HG03558 (cell line): Measurements from ENCODE around the gene SBF2.
"Not testable (repeated sequence)": the region's sequence is repeated elsewhere in the genome, so short reads cannot be mapped to it uniquely, and the experiment has no call there.

Source experiments
- ATAC-seq: cut with Tn5 transposase; IDR thresholded peaks from one replicate; pipeline ENCODE4 v1.9.1; 2021; ENCODE audit warnings: moderate number of reproducible peaks; ENCODE audit not compliant: unreplicated experiment; ENCODE audit errors: extremely low read depth

The SBF2 gene

DNA sequence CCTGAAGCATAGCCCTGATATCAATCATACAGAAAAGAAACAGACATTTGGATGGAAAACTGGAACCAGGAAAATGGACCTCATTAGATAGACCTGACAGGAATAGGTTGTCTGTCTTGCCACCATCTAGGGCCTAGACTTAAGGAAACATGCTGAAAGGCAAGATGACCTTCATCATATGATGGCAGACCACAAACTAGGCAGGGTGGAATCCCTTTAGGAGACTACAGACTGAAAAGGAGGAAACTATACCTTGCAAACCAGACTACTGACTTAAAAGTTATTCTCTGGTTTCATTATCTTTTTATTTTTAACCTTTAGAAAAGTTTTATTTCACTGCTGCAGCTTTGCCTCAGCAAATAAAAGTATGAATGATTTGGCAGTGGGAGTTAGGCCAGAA is 20.3 kb downstream of the SBF2 start:
- no peak for ATAC-seq

DNA sequence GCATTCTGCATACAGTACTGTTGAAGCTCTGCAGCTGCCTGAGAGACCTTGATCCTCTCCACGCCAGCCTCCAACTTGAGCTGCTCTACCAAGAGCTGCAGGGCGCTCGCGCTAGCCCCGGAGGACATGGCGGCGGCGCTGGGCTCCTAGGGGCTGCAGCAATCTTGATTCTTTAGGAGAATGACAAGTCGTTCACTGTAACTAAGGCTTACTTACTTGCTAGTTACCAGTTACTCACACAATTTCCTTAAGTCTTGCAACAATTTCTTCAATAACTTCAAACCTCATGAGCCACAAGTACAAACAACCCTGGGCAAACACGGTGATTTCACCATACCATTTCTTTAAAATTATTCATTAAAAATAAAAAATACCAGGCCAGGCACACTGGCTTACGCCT is 21.9 kb downstream of the SBF2 start:
- ATAC-seq: no peak

DNA sequence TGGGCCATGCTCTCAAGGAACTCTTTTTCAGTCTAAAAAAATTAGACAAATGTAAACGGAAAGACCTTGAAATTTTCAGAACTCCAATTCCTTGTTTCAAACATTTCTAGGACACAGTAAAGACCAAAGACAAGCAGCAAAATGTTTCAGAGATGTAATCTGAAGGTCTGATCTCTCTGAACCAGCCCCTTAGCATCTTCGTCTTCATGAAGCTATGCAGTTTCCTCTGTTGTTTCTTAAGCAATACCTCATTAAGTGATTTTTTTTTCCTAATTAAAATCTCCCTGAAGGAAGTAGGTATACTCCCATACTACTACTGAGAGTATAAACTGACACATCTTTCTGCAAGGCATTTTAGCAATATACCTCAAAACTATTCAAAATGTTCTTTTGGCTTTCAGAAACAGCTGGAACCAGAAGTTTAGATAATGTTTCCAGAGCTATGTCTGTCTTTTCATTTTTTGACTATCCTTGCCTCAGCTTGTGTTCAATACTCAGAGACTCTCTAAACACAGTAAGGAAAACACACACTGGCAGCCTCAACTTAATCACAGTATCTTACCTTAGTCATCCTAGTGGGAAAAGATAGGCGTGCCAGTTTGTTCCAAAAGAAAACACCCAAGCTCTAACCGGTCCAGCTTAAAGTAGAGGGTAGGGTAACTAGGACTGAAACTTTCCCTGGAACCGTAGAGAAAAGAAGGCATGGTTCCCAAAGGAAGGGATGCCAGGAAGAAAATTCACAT is 25.1 kb downstream of the SBF2 start:
- ATAC-seq: no peak

DNA sequence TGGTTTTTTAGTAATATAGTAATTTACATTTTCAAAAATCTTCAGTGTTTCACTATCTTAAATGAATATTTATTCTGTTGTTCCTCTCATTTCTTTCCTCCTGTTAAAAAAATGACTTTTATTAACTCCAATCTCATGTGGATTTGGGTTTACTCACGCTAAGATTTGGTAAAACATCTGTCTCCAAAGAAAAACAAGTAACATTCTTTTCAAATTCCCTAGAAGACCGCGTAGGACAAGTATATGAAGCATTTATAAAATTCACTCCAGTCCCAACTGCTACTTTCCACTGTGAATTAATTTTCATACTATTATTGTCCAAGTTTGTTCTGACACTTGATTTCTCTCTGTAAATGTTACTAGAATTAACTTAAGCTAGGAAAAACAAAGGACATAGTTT is 26.2 kb downstream of the SBF2 start:
- no peak for ATAC-seq

DNA sequence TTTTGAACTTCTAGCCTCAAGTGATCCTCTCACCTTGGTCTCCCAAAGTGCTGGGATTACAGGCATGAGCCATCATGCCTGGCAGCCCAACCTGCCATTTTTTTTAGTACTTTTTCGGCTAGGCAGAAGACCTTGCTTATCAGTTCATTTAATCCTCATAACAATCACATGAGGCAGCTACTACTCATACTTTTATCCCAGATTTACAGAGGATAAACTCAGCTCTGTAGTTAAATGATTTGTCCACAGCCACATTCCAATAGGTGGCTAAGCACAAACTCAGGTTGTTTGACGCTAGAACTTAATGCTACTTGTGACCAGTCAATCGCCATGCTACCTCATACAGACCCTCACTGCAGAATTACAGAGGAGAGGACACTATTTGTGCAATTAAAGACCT is 28.1 kb downstream of the SBF2 start:
- ATAC-seq: no peak

DNA sequence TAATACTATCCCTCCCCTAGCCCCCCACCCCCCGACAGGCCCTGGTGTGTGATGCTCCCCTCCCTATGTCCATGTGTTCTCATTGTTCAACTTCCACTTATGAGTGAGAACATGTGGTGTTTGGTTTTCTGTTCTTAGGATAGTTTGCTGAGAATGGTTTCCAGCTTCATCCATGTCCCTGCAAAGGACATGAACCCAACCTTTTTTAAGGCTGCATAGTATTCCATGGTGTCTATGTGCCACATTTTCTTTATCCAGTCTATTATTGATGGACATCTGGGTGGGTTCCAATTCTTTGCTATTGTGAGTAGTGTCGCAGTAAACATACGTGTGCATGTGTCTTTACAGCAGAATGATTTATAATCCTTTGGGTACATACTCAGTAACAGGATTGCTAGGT is 29.3 kb downstream of the SBF2 start:
- not testable (repeated sequence) for ATAC-seq

DNA sequence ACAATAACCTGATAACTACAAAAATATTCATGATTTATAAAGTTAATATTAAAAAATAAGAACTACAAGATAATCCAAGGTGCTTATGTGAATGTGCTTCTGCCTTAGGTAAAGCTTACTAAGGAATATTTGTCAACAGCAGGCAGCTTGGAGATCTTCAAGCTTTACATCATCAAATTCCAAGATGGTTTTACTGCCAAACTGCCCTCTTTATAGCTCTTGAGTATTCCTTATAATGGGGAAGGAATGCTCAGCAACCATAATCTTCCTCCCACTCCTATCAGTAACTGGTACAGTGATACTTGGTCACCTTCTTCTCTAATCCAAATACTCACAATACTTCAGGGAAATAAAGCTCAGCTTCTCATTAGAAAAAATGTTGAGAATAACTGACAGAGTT is 30.1 kb downstream of the SBF2 start:
- ATAC-seq: no peak

DNA sequence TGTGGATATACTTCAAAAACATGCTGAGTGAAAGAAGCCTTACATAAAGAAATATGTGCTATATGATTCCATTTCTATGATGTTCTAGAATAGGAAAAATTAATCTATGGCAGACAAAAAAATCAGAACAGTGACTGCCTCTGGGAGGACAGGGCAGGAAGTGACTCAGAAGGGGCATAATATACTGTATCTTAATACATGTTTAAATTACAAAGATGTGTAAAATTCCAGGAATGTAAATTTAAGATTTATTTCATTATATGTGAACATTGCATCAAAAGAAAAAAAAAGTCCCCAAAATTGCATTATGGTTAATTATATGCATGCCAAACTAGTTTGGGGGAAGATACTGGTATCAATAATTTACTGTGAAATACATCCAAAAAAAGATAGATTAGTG is 32.2 kb downstream of the SBF2 start:
- no peak for ATAC-seq

DNA sequence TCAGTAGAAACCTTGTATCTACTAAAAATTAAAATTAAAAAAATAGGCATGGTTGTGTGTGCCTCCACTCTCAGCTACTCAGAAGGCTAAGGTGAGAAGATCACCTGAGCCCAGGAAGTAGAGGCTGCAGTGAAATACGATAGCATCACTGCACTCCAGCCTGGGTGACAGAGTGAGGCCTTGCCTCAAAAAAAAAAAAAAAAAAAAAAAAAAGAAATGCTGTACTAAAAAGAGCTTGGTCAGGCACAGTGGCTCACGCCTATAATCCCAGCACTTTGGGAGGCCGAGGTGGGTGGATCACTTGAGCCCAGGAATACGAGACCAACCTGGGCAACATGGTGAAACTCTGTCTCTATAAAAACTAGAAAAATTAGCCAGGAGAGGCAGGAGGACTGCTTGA is 36.5 kb downstream of the SBF2 start:
- ATAC-seq: no peak

DNA sequence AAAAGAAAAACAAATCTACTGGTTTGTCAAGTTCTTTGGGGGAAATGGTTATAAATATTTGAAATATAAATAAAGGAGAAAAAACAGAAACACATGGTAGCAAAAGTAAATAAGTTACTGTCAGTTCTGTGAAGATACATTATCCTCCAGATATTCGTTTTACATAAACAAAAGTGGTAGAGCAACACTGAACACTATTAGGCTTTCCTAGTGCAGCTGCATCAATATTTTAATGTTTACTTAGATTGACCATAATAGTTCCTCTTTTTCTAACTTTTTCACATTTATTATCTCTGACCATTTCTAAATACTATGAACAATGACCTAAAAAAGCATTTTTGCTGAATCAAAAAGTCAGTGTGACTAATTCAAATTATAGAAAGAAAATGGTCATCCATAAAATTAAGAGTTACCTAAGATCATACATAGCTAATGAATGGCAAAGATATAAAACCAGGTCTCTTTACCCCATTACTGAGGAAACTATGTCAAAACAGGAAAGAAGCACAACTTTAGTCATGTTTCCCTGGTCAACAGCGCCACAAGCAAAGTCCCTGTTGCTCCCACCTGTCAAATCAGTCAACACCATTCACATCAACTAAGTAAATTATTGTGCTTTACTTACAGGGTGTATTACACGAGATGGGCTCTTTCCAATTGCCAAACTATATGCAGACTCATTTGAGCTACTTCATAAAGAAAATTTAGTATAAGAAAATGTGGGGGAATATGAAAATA is 38.5 kb downstream of the SBF2 start:
- ATAC-seq: no peak

DNA sequence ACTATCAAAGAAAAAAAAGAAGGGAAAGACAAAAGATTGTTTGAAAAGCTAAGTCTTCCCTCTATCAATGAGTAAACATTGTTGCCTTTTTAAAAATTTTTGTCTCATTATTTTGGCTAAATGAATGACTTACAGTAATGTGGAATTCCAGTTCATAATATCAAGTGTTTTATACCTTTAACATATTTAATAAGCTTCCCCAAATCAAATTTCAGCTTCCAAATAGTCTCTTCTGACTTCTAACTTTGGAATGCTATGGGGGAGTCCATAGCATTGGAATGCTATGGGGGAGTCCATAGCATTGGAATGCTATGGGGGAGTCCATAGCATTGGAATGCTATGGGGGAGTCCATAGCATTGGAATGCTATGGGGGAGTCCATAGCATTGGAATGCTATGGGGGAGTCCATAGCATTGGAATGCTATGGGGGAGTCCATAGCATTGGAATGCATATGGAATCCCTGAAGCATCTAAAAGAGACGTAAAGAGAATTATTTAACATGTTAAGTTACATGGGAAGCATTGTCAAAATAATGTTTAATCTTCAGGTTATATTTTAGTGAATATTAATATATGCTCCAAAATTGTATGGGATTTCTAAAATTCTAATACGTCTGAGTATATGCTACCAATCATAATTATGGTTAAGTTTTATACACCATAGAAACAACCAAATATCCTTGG is 44.4 kb downstream of the SBF2 start:
- ATAC-seq: not testable (repeated sequence)

DNA sequence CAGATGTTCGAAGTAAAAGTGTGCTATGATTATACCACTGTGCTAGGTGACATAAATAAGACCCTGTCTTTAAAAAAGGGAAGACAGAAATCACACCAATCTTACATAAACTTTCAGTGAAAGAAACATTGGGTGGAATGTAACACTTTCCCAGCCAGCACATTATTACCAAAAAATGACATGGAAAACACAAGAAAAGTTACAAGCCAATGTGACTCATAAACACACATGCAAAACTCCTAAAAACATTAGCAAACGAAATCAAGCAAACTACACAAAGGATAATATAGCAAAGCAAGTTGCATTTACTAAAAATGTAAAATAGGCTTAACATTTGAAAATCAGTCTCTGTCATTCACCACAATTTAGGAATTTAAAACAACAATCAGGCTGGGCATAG is 47.0 kb downstream of the SBF2 start:
- no peak for ATAC-seq

DNA sequence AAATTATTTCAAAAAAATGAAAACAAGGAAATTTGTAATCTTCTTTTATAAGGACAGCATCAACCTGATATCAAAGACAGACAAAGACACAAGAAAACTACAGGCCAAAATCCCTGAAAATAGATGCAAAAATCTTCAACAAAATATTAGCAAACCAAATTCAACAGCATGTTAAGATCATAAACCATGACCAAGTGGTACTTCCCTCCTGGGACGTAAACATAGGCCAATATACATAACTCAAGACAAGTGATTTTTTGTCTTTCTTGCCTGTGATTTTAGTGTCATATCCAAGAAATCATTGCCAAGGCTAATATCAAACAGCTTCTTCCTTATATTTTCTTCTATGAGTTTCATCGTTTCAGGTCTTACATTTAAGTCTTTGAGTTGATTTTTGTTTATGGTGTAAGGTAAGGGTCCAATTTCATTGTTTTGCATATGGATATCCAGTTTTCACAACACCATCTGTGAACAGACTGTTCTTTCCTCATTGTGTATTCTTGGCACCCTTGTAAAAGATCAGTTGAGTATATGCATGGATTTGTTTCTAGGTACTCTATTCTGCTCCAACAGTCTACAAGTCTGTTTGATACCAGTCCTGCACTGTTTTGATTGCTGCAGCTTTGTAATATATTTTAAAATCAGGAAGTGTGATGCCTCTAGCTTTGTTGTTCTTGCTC is 50.0 kb downstream of the SBF2 start:
- no peak for ATAC-seq

DNA sequence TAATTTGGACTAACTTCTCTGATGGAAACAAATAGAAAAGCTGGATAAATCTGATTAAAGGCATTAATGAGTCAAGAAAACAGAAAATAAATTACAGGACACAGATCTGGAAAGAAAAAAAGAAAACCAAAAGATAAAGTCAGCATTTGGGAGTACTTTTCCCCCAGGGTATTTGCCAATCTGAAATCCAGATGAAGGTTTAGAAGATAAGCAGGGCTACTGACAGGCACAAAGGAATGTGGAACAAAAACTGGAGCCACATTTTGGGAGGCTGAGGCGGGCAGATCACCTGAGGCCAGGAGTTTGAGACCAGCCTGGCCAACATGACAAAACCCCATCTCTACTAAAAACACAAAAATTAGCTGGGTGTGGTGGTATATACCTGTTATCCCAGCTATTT is 57.2 kb downstream of the SBF2 start:
- ATAC-seq: no peak

DNA sequence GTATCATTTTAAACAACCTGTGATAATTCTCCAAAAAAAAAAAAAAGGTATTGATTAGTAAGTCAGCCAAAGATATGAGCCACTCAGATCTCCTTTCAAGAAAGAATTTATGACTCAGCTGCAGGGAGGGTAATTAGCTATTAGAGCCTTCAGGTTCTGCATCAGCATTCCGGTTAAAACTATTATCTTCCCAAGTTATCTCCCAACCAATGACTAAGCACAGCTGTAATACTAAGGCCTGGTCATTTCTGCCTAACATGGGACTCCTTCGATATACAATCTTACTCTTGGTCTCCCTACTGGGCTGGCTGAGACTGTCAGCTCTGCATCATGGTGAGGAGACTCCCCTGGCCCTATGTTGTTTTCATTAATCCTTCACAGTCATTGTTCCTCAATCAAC is 60.4 kb downstream of the SBF2 start:
- ATAC-seq: no peak

DNA sequence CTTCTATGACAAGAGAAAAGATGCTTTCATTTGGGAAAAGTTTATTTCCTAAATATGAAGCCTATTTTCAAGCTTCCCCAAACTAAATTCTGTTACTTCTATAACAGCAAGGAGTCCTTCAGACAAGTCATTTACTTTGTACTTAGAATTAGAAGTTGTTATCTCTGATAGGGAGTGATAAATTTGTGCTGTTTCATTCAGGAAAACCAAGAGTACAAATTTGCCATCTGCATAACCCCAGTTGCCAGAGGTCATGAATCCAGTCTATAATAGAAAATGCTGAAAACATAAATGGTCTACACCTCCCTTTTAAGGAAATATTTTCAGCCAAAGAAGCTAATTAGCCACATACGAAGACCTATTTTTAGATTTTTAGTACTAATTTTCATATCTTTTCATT is 61.3 kb downstream of the SBF2 start:
- ATAC-seq: no peak

DNA sequence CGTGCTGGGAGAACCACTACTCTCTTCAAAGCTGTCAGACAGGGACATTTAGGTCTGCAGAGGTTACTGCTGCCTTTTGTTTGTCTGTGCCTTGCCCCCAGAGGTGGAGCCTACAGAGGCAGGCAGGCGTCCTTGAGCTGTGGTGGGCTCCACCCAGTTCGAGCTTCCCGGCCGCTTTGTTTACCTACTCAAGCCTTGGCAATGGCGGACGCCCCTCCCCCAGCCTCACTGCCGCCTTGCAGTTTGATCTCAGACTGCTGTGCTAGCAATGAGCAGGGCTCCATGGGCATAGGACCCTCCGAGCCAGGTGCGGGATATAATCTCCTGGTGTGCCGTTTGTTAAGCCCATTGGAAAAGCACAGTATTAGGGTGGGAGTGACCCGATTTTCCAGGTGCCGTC is 62.2 kb downstream of the SBF2 start:
- not testable (repeated sequence) for ATAC-seq

DNA sequence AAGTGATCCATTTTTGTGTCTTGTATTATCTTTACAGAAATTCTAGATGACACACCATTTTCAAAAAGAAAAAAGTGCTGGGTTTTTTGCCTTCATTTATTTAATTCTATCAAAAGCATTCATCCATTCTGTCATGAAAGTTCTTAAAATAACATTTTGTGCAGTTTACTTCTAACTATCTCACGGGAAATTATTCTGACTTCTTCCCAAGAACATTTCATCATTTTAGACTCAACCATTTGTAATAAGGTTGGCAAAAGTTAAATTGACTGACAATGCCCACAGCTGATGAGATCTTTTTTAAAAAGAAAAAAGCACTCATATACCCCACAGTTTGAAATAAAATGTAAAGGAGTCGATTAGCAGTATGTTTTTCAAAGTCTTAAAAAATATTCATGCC is 68.5 kb downstream of the SBF2 start:
- no peak for ATAC-seq

DNA sequence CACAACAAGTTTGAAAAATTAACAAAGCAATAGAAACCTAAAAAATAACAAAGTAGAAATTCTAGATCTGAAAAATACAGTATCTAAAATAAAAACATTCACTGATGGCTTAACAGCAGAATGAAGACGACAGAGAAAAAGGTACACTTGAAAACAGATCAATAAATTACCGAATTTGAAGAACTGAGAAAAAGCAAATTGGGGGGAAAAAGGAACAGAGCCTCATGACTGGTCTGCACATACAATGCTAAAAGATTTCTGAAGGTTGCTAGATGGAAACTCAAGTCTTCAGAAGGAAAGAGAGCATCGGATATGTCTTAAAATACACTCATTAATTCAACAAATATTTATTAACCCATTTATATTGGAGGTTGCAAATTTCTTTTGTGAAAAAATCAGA is 71.6 kb downstream of the SBF2 start:
- ATAC-seq: no peak

DNA sequence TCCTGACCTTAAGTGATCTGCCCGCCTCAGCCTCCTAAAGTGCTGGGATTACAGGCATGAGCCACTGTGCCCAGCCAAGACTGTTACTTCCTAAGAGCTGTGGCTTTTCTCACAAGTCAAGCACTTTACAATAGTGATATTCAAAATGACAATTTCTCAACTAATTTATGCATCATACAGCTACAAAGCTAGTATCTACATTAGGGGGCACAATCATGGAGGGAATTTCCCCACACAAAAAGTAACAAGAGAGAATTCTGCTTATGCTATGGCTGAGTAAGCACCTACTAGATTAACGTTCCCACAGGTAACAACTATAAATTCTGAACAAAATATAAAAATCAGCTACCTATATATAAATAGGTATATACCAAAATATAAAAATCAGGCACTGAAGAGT is 72.7 kb downstream of the SBF2 start:
- no peak for ATAC-seq

DNA sequence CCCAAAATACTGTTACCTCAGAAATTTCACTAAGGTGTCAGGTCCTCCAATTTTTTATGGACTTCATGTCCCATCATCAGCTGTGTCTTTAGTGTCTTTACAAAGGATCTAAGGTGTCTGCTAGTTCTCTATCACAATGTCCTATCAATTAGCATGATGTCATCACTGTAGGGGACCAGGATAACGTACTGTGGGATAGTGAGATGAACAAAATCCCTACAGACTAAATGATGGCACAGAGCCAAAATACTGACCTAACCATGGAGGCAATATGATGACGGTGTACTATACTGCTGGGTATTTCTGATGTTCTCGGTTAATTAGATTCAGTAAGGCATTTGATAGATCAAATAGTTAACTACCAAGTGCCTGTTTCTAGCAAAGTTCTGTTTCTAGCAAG is 82.5 kb downstream of the SBF2 start:
- no peak for ATAC-seq
